Measurements from ENCODE around the gene ZNF783.
"Not testable (repeated sequence)": the region's sequence is repeated elsewhere in the genome, so short reads cannot be mapped to it uniquely, and the experiment has no call there.

The ZNF783 gene

DNA sequence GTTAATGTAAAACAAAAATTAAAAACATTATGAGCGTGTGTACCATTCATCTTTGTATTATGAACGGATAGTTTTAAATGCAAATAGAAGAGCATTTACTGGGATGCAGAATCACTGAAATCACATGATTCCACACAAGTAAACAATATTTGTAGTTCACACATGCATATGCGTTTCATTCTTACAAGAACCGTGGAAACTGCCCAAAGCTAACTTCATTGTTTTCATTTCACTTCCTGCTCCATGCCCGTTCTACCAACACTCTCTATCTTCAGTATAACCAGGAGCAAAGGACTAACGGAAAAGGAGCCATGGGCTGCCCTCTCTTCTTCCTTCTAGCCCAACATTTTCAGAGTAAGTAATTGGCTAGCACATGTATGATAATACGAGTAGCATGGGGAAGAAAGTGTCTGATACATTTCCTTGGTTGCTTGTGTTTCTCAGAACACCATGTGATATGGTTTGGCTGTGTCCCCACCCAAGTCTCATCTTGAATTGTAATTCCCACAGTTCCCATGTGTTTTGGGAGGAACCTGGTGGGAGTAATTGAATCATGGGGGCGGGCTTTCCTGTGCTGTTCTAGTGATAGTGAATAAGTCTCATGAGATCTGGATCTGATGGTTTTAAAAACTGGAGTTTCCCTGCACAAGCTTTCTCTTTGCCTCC lies 38.8 kb downstream of the ZNF783 start:
- no peak for DNase-seq (ENCODE audit: low read depth)

GRCh38 chr7:149302222-149302621 lies 40.2 kb downstream of the ZNF783 start:
- no peak for DNase-seq (ENCODE audit: low read depth)

DNA sequence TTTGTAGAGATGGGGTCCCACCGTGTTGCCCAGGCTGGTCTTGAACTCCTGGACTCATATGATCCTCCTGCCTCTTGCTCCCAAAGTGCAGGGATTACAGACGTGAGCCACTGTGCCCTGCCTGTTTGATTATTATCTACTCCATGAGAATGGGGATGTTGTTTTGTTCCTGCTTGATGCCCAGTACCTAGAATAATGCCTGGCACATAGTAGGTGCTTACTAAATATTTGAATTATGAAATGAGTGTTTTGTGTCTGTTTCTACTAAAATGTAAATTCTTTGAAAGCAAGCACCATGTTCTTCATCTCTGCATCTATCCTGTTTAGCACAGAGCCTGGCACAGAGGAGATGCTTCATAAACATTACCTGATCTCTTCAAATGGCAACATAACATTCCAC lies 40.9 kb downstream of the ZNF783 start:
- no peak for DNase-seq (ENCODE audit: low read depth)

DNA sequence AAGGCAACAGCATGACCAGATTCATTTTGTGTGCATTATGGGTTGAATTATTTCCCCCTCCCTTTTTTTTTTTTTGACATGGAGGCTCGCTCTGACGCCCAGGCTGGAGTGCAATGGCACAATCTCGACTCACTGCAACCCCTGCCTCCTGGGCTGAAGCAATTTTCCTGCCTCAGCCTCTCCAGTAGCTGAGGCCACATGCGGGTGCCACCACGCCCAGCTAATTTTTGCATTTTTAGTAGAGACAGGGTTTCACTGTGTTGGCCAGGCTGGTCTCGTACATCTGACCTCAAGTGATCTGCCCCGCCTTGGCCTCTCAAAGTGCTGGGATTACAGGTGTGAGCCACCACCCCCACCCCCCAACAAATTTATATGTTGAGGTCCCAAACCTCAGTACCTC lies 42.0 kb downstream of the ZNF783 start:
- no peak for DNase-seq (ENCODE audit: low read depth)

GRCh38 chr7:149306854-149307253 lies 44.9 kb downstream of the ZNF783 start:
- no peak for DNase-seq (ENCODE audit: low read depth)

DNA sequence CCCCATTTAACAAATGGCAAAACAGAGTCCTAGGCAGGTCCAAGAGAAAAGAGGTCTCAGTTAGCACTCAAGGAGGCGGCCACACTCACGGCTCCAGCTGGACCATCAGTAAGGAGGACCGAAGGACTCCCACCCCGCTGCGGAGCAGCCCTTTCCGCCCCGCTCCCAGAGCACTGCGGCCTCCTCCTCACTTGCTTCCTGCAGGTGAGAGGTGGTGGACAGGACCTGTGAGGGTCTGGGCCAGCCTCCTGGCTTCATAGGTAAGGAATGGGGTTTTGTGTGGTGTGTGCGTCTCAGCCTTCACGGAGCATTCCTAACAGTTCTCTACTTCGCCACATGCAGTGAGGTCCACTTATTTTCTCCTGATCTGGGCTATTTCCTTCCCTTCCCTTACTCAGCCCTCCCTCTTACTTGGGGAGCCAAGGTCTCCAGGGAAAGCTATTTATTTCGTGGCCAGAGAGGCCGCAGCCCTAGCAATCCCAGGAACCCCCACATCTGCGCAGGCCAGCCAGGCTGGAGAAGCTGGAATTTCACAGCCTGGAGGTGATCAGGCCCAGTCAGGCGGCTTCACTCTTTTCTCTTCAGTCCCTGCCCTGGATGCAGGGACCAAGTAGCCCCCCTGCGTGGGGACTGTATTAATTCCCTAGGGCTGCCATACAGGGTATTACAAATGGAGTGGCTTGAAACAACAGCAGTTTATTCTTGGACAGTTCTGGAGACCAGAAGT lies 45.9 kb downstream of the ZNF783 start:
- no peak for DNase-seq (ENCODE audit: low read depth)

DNA sequence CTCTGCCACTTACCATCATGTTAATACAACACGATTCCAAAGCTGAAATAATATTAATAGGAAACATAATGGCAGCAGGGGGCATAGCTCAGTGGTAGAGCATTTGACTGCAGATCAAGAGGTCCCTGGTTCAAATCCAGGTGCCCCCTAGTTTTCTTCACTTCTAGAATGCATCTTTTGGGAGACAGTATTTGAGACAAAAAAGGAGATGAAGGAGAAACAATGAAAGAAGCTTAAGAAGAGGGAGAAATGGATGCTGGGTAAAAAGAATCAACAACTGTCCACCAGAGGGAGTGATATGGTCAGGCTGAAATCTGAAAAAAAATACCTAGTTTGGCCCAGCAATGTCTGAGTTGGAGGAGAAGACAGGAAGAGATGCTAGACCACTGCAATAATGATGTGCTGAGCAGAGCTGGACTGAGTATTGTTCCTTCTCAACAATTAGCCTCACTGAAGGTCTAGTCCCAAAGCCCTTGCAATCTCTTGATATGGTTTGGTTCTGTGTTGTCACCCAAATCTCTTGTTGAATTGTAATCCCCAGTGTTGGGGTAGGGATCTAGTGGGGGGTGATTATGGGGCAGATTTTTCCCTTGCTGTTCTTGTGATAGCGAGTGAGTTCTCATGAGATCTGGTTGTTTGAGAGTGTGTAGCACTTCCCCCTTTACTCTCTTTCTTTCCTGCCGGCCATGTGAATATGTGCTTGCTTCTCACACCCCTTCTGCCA lies 48.3 kb downstream of the ZNF783 start:
- DNase-seq (ENCODE audit: low read depth): no peak

- no peak for DNase-seq (ENCODE audit: low read depth)
Measured at GRCh38 chr7:149310990-149311573, 49.1 kb downstream of the ZNF783 start.

DNA sequence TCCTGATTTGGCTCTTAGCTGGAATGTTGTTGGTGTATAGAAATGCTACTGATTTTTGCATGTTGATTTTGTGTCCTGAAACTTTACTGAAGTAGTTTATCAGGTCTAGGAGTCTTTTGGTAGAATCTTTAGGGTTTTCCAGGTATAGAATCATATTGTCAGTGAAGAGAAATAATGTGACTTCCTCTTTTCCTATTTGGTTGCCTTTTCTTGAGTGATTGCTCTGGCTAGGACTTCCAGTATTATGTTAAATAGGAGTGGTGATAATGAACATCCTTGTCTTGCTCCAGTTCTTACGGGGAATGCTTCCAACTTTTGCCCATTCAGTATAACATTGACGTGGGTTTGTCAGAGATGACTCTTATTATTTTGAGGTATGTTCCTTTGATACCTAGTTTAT lies 52.0 kb downstream of the ZNF783 start:
- no peak for DNase-seq (ENCODE audit: low read depth)

DNA sequence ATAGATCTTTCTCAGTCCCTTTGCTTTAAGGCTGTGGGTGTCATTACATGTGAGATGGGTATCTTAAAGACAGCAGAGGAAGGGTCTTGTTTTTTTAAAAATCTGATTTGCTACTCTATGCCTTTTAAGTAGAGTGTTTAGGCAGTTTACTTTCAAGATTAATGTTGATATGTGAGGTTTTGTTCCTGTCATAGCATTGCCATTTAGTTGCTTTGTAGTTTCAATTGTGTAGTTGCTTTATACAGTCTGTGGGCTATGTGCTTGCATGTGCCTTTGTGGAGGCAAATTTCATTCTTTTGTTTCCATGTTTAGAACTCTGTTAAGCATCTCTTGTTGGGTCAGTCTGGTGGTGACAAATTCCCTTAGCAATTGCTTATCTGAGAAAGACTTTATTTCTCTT lies 54.6 kb downstream of the ZNF783 start:
- DNase-seq (ENCODE audit: low read depth): no peak

DNA sequence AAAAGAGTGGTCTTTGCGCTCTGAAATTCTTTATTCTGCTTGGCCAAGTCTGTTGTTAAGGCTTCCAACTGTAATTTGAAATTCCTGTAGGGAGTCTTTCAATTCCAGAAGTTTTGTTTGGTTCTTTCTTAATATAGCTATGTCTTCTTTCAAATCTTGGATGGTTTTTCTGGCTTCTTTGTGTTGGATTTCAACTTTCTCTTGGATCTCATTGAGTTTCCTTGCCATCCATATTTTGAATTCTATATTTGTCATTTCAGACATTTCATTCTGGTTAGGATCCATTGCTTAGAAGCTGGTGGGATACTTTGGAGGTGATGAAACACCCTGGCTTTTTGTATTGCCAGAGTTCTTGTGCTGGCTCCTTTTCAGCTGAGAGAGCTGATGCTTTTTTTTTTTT lies 55.5 kb downstream of the ZNF783 start:
- no peak for DNase-seq (ENCODE audit: low read depth)

GRCh38 chr7:149317986-149318672 lies 56.1 kb downstream of the ZNF783 start:
- DNase-seq (ENCODE audit: low read depth): no peak

DNA sequence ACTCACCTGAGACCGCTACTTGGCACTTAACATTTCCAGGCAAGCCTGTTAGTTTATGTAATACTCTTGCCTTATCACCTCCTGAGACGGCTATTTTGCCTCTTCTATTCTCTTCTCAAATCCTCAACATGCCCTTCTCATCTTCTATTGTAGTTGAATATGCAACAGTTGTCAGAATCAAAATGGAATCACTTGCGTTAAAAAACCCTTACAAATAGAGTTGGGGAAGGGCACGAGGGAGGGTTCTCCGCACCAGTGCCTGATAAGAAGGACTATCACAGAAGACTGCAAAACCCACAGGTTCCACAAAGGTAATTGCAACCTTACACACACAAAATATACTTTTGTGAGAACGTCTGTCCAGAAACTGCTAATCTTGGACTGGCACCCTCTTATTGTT lies 57.4 kb downstream of the ZNF783 start:
- no peak for DNase-seq (ENCODE audit: low read depth)

GRCh38 chr7:149320313-149321124 lies 58.5 kb downstream of the ZNF783 start:
- DNase-seq (ENCODE audit: low read depth): no peak

DNA sequence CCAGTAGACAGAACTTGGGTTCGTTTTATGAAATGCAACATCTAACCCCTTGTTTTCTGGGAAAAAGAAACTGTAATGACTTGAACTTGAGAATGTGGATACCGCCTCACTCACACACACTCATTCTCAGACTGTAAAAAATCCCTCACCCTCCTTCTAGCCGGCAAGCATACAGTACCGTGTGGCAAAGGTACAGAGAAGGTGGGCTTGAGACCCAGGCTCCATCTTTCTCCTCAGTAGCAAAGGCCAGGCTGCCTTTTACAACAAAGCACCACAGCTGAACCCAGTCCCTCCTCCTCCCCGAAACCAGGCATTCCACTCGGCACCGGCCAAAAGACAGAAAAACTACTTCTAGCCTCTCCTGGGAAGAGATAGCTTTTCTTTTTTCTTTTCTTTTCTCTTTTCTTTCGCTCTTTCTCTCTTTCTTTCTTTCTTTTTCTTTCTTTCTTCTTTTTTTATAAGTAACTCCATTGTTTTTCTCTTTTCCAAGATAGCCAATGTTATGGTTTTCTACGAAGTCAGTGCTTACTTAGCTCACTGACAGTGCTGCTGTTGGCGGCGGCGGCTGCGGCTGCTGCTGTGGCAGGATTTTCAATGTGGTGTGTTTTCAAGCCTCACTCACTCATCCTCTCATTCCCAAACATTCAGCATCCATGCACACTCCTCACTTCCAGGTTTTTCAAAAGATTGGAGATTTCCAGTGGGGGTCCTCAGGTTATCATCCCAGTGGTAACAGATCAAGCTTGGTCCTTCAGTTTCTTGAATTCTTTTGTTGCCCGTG lies 59.3 kb downstream of the ZNF783 start:
- not testable (repeated sequence) for DNase-seq (ENCODE audit: low read depth)

DNA sequence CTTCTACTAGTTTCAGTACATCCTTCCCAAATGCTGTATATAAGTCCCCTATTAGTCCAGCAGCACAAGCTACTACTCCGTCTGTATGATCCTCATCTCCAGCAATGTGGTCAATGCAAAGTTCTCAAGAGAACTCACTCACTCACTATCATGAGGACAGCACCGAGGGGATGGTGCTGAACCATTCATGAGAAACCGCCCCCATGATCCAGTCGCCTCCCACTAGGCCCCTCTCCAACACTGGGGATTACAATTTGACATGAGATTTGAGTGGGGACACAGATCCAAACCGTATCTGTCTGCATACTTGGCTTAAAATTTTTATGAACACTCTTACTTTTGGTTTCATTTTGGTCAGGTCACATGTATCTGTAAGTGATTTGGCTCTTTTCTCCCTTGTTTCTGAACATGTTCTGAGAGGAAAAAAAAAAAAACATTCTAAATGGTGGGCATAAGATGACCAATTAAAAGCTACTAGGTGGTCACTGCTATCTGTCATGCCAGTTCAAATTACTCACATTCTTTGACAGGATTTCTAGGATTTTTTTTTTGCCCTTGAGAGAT lies 60.1 kb downstream of the ZNF783 start:
- no peak for DNase-seq (ENCODE audit: low read depth)

DNA sequence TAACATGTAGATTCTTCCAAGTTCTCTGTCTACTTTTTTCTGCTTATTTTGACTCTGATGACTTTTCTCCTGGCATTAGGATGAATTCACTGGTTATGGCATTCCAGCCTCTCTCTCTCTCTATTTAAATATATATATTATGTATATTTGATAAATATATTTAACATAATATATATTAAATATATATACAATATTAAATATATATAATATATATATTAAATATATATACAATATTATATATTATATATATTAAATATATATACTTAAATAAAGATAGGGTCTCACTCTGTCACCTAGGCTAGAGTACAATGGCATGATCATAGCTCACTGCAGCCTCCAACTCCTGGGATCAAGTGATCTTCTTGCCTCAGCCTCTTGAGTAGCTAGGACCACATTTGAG lies 60.7 kb downstream of the ZNF783 start:
- no peak for DNase-seq (ENCODE audit: low read depth)

DNA sequence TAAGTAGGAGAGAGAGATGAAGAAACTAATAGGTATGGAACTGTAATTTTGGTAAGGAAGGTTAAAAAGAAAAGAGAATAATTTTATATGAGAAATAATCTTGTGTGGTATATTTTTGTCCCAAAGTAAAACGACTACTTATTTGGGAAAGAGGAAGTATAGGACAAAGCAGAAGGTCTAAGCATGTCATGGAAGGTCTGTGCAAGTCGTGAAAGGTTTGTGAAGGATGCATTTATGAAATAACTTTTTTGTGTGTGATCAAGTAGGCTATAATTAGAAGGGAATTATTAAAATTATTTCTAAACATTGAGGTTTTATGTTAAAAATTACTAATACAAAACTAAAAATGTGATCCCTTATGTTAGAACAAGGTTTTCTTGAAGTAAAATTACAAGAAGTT lies 63.3 kb downstream of the ZNF783 start:
- DNase-seq (ENCODE audit: low read depth): no peak

DNA sequence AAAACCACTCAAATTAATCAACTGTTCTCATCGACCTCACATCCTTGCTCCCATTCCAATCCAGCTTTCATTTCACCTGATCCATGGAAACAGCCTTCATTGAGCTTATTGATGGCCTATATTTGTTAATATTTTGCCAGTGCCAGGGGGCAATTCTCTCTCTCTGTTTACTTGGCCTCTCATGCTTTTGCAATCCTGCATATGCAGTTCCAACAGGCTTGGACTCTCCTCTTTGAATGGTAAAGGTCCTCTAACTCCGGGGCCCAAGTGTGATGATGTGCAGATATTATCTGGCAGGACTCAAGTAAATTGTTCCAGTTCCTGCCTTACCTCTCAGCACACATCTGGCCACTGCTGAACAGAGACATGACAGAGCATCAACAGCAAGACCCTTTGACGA lies 67.3 kb downstream of the ZNF783 start:
- DNase-seq (ENCODE audit: low read depth): no peak

DNA sequence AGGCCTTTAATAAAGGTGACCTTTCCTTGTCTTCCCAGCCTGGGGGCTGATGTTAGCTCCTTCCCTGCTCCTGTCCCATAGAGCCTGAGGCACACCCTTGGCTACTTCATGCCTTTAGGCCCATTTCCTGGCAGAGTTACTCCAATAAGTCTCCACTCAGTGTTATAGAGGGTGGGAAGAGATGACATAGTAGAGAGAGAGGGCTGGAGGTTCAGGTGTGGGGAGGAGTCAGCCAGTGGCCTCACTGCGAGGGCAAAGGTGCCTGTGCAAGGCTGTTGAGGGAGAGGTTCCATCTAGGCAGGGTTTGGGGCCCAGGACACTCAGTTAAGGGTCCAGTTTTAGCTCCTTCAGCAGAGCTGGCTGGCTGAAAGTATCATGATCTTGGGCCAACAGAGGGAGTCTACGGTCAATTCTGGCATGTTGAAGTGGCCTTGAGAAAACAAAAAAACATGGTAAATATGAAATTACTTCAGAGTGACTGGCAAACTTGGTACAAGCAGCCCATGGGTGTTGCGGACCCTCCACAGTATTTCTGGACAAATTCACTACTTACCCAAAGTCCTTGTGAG lies 67.9 kb downstream of the ZNF783 start:
- no peak for DNase-seq (ENCODE audit: low read depth)

All from stimulated activated CD8-positive, alpha-beta memory T cell treated with anti-CD3 and anti-CD28 coated beads, Interleukin-15, amount 100 ng/mL, for 1 hour (primary cell).